Measurements from ENCODE around the gene EXOC6B.

EXOC6B gene

DNA sequence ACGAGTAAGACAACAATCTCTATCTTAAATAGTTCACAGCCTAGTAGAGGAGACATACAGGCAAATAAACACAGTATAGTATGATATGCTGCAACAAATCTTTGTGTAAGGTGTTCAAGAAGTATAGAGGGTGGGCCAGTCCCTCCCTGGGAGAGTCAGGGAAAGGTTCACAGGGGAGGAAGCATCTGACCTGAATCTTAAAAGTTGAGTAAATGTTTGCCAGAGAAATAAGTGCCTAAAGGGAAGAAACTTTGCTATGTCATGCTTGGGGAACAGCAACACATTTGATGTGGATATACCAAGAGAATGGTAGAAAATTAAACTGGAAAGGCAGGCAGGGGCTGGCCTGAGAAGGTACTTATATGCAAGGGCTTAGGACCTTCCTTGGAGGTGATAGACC lies 552.4 kb downstream of the EXOC6B start:
- TF ChIP-seq TCF12 (IDR thresholded peaks at IDR 0.05; ENCODE audit: low read depth): no peak
- no peak for TF ChIP-seq NFIC (IDR thresholded peaks at IDR 0.05)
- no peak for TF ChIP-seq RAD21 (IDR thresholded peaks at IDR 0.05; ENCODE audit: low read depth)
- TF ChIP-seq, protein P1, sequence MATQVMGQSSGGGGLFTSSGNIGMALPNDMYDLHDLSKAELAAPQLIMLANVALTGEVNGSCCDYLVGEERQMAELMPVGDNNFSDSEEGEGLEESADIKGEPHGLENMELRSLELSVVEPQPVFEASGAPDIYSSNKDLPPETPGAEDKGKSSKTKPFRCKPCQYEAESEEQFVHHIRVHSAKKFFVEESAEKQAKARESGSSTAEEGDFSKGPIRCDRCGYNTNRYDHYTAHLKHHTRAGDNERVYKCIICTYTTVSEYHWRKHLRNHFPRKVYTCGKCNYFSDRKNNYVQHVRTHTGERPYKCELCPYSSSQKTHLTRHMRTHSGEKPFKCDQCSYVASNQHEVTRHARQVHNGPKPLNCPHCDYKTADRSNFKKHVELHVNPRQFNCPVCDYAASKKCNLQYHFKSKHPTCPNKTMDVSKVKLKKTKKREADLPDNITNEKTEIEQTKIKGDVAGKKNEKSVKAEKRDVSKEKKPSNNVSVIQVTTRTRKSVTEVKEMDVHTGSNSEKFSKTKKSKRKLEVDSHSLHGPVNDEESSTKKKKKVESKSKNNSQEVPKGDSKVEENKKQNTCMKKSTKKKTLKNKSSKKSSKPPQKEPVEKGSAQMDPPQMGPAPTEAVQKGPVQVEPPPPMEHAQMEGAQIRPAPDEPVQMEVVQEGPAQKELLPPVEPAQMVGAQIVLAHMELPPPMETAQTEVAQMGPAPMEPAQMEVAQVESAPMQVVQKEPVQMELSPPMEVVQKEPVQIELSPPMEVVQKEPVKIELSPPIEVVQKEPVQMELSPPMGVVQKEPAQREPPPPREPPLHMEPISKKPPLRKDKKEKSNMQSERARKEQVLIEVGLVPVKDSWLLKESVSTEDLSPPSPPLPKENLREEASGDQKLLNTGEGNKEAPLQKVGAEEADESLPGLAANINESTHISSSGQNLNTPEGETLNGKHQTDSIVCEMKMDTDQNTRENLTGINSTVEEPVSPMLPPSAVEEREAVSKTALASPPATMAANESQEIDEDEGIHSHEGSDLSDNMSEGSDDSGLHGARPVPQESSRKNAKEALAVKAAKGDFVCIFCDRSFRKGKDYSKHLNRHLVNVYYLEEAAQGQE (IDR thresholded peaks at IDR 0.05; ENCODE audit: low read depth): no peak
- TF ChIP-seq EP300 (IDR thresholded peaks at IDR 0.05; ENCODE audit: borderline replicate concordance): no peak
- TF ChIP-seq YY1 (IDR thresholded peaks at IDR 0.05; ENCODE audit: low read depth): no peak
- no peak for TF ChIP-seq ZBTB7A (IDR thresholded peaks at IDR 0.05; ENCODE audit: low read depth)
- TF ChIP-seq, protein P2, sequence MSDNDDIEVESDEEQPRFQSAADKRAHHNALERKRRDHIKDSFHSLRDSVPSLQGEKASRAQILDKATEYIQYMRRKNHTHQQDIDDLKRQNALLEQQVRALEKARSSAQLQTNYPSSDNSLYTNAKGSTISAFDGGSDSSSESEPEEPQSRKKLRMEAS (IDR thresholded peaks at IDR 0.05): no peak
- TF ChIP-seq EGR1 (IDR thresholded peaks at IDR 0.05): no peak
- TF ChIP-seq FOXM1 (IDR thresholded peaks at IDR 0.05; ENCODE audit: borderline replicate concordance, low read depth): no peak
- no peak for TF ChIP-seq CREB1 (IDR thresholded peaks at IDR 0.05; ENCODE audit: low read depth)
- TF ChIP-seq TEAD4 (IDR thresholded peaks at IDR 0.05): no peak
- TF ChIP-seq, protein P3, sequence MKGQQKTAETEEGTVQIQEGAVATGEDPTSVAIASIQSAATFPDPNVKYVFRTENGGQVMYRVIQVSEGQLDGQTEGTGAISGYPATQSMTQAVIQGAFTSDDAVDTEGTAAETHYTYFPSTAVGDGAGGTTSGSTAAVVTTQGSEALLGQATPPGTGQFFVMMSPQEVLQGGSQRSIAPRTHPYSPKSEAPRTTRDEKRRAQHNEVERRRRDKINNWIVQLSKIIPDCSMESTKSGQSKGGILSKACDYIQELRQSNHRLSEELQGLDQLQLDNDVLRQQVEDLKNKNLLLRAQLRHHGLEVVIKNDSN (IDR thresholded peaks at IDR 0.05): no peak
- TF ChIP-seq TAF1 (IDR thresholded peaks at IDR 0.05; ENCODE audit: low read depth): no peak
- TF ChIP-seq CEBPB (IDR thresholded peaks at IDR 0.05): no peak

DNA sequence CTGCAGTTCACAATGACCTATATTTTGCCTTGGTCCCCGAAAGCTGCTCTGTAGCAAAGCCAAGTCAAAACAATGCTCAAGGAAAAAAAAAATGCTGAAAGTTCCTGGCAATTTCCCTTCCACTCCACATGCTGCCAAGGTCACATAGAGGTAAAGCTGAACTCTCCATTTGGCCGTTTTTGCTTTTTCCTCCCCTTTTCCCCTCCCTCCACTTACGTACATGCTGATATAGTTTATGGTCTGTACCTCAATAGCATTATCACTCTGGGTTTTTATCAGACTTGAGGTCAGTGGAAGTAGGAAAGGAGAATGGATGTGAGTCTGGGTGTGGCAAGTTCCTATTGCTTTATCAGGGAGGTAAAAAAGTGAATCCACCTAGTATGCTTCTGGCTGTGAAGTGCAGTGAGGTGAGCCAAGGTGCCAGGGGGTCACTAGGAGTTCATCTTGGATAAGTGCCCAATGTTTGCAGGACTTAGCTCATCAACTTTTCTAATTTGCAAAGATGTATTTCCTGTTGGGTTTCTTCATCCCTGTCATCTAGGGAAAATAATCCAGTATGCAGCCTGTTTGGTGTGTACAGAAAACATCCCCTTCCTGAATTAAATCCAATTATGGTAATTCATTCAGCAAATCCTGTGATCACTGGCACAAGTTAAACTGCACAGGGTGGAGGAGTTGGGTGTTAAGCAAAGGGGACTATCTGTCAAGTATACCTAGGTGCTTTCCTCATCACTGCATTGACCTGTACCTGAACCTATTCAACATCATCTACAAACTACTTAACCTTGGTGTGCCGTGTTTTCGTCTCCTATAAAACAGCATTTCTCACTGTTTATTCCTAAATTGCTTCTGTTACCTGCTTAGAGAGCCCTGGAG lies 553.8 kb downstream of the EXOC6B start:
- TF ChIP-seq, protein P1 (IDR thresholded peaks at IDR 0.05; ENCODE audit: low read depth): no peak
- no peak for TF ChIP-seq TEAD4 (IDR thresholded peaks at IDR 0.05)
- no peak for TF ChIP-seq YY1 (IDR thresholded peaks at IDR 0.05; ENCODE audit: low read depth)
- TF ChIP-seq FOXM1 (IDR thresholded peaks at IDR 0.05; ENCODE audit: borderline replicate concordance, low read depth): no peak
- TF ChIP-seq TCF12 (IDR thresholded peaks at IDR 0.05; ENCODE audit: low read depth): no peak
- no peak for TF ChIP-seq EGR1 (IDR thresholded peaks at IDR 0.05)
- no peak for TF ChIP-seq RAD21 (IDR thresholded peaks at IDR 0.05; ENCODE audit: low read depth)
- TF ChIP-seq, protein P2 (IDR thresholded peaks at IDR 0.05): no peak
- no peak for TF ChIP-seq NFIC (IDR thresholded peaks at IDR 0.05)
- TF ChIP-seq TAF1 (IDR thresholded peaks at IDR 0.05; ENCODE audit: low read depth): no peak
- no peak for TF ChIP-seq CEBPB (IDR thresholded peaks at IDR 0.05)
- no peak for TF ChIP-seq EP300 (IDR thresholded peaks at IDR 0.05; ENCODE audit: borderline replicate concordance)
- TF ChIP-seq, protein P3 (IDR thresholded peaks at IDR 0.05): no peak
- TF ChIP-seq ZBTB7A (IDR thresholded peaks at IDR 0.05; ENCODE audit: low read depth): no peak
- no peak for TF ChIP-seq CREB1 (IDR thresholded peaks at IDR 0.05; ENCODE audit: low read depth)

DNA sequence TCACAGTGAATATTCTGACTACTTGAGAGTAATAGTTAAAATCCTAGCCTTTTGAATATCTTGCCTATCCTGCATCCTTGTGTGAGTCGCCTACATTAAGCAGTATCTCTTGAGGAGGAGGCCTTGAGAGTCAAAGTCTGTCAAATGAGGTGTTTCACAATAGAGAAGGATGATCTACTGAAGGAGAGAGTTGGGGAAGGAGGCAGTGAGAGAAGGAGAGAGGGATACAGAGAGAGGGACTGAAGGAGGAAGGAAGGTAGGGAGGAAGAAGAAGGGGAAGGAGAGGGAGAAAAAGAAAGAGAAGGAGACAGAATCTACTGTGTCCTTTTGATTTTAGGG lies 554.6 kb downstream of the EXOC6B start:
- no peak for TF ChIP-seq FOXM1 (IDR thresholded peaks at IDR 0.05; ENCODE audit: borderline replicate concordance, low read depth)

DNA sequence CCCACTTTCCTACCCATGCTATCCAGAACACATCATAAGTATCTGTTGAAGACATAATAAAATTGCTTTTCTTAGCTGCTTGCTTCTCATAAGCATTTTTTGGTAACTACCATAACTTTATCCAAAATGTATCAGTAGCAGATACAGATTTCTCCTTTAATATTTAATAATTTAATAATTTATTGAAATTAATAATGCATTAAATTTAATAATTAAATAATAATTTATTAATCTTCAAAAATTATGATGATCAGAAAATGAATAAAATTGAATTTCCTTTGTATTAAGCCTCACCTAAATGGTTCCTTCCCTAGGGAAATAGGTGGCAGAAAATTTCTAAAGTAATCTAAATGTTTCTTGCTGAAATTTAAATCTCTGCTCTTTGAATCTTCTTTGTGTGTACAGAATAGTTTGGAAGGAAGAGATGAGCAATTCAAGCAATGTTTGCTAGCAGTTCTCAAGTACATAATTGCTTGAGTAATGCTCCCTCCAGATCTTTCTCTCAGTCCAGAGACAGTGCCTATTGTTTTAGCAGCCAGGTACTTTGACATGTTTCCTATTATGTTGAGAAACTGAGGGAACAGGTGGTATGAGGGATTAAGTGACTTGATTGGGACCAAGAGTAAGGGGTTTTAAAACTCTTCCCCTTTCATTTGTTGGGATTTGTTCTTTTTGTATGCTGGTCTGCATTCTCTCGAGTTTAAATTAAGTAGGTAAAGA lies 555.1 kb downstream of the EXOC6B start:
- TF ChIP-seq EGR1 (IDR thresholded peaks at IDR 0.05): no peak
- no peak for TF ChIP-seq EP300 (IDR thresholded peaks at IDR 0.05; ENCODE audit: borderline replicate concordance)
- no peak for TF ChIP-seq CREB1 (IDR thresholded peaks at IDR 0.05; ENCODE audit: low read depth)
- TF ChIP-seq RAD21 (IDR thresholded peaks at IDR 0.05; ENCODE audit: low read depth): no peak
- TF ChIP-seq ZBTB7A (IDR thresholded peaks at IDR 0.05; ENCODE audit: low read depth): no peak
- no peak for TF ChIP-seq YY1 (IDR thresholded peaks at IDR 0.05; ENCODE audit: low read depth)
- TF ChIP-seq, protein P3 (IDR thresholded peaks at IDR 0.05): no peak
- no peak for TF ChIP-seq TEAD4 (IDR thresholded peaks at IDR 0.05)
- no peak for TF ChIP-seq CEBPB (IDR thresholded peaks at IDR 0.05)
- no peak for TF ChIP-seq FOXM1 (IDR thresholded peaks at IDR 0.05; ENCODE audit: borderline replicate concordance, low read depth)
- TF ChIP-seq, protein P1 (IDR thresholded peaks at IDR 0.05; ENCODE audit: low read depth): no peak
- TF ChIP-seq TCF12 (IDR thresholded peaks at IDR 0.05; ENCODE audit: low read depth): no peak
- no peak for TF ChIP-seq TAF1 (IDR thresholded peaks at IDR 0.05; ENCODE audit: low read depth)
- TF ChIP-seq NFIC (IDR thresholded peaks at IDR 0.05): no peak
- TF ChIP-seq, protein P2 (IDR thresholded peaks at IDR 0.05): no peak
